ENCODE results near the gene CUTA.
A peak's percentile ranks its signal among the peaks of the same experiment; 100 is the strongest.

CUTA gene

GRCh38 chr6:33418690-33419291 lies 884 bp upstream of the CUTA start:
- DNase-seq (ENCODE audit: insufficient read length), result no peak
- no peak for FAIRE-seq
- no peak for TF ChIP-seq TAF1 (IDR thresholded peaks at IDR 0.05; ENCODE audit: borderline replicate concordance, low read depth, low read length)
- no peak; the same call in 1 of the 2 replicates for TF ChIP-seq POLR2AphosphoS5 (IDR thresholded peaks at IDR 0.05; ENCODE audit: low read depth, low read length)
- TF ChIP-seq POLR2A (IDR thresholded peaks at IDR 0.05; ENCODE audit: low read depth, low read length), result no peak

DNA sequence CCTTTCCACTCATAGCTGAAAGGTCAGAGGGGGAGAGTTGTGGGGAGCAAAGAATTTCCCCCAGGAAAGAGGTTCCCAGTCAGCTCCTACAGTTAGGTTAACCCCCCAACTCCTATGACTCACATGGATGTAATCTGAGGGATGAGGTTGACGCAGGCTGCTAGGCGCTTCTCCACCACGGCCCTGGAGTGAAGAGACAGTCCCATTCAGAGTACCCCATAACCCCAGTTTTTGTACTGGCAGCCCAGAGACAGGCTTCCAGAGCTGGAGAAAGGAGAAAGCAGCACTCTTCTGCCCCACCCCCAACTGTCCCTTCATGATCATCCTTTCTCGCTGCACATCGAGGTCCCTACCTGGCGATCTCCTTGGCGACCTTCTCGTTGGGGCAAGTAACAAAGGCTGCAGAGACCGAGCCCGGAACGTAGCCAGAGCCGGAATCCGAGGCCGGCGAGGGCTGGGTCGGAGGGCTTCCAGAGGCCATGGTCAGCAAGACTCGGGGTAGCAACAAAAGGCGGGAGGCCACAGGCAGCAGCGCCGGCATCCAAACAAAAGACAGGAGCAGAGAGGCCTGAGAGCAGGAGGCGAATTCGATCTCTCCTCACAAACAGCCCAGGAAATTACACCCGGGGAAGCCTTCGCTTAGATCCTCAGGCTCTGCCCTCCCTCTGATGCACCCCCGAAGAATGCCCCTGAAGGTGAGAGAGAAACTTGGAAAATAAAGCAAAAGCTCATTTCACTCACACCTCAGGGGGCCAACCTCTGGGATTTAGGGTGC lies 592 bp downstream of the CUTA start:
- FAIRE-seq (peak; percentile 9), DNase-seq (ENCODE audit: insufficient read length) (no peak)
- TF ChIP-seq TAF1 (IDR thresholded peaks at IDR 0.05; ENCODE audit: borderline replicate concordance, low read depth, low read length) (no peak), POLR2A (IDR thresholded peaks at IDR 0.05; ENCODE audit: low read depth, low read length) (no peak), POLR2AphosphoS5 (IDR thresholded peaks at IDR 0.05; ENCODE audit: low read depth, low read length) (no peak)

- no peak for DNase-seq (ENCODE audit: insufficient read length)
- peak; percentile 91 for FAIRE-seq
- TF ChIP-seq POLR2A (IDR thresholded peaks at IDR 0.05; ENCODE audit: low read depth, low read length) (peak; percentile 56), POLR2AphosphoS5 (IDR thresholded peaks at IDR 0.05; ENCODE audit: low read depth, low read length) (no peak), TAF1 (IDR thresholded peaks at IDR 0.05; ENCODE audit: borderline replicate concordance, low read depth, low read length) (peak; percentile 26; the same call in 1 of the 2 replicates)
These were observed 1.4 kb downstream of the CUTA start for GRCh38 chr6:33416386-33417127.

- TF ChIP-seq POLR2AphosphoS5 (IDR thresholded peaks at IDR 0.05; ENCODE audit: low read depth, low read length) (no peak), POLR2A (IDR thresholded peaks at IDR 0.05; ENCODE audit: low read depth, low read length) (no peak), TAF1 (IDR thresholded peaks at IDR 0.05; ENCODE audit: borderline replicate concordance, low read depth, low read length) (no peak)
- FAIRE-seq (no peak), DNase-seq (ENCODE audit: insufficient read length) (no peak)
These were observed 2.1 kb downstream of the CUTA start for GRCh38 chr6:33415831-33416230.

- TF ChIP-seq POLR2AphosphoS5 (IDR thresholded peaks at IDR 0.05; ENCODE audit: low read depth, low read length), result no peak
- no peak for TF ChIP-seq TAF1 (IDR thresholded peaks at IDR 0.05; ENCODE audit: borderline replicate concordance, low read depth, low read length)
- FAIRE-seq (no peak), DNase-seq (ENCODE audit: insufficient read length) (no peak)
These were observed 3.2 kb downstream of the CUTA start for GRCh38 chr6:33414592-33415271.

GRCh38 chr6:33413241-33414120 lies 4.4 kb downstream of the CUTA start:
- no peak for FAIRE-seq
- no peak; the same call in 1 of the 2 replicates for TF ChIP-seq POLR2A (IDR thresholded peaks at IDR 0.05; ENCODE audit: low read depth, low read length)
- no peak for TF ChIP-seq TAF1 (IDR thresholded peaks at IDR 0.05; ENCODE audit: borderline replicate concordance, low read depth, low read length)
- TF ChIP-seq POLR2AphosphoS5 (IDR thresholded peaks at IDR 0.05; ENCODE audit: low read depth, low read length), result no peak; the same call in 1 of the 2 replicates
- DNase-seq (ENCODE audit: insufficient read length), result no peak

GRCh38 chr6:33412140-33413009 lies 5.5 kb downstream of the CUTA start:
- DNase-seq (ENCODE audit: insufficient read length) (no peak), FAIRE-seq (no peak)
- TF ChIP-seq TAF1 (IDR thresholded peaks at IDR 0.05; ENCODE audit: borderline replicate concordance, low read depth, low read length) (no peak), POLR2A (IDR thresholded peaks at IDR 0.05; ENCODE audit: low read depth, low read length) (no peak), POLR2AphosphoS5 (IDR thresholded peaks at IDR 0.05; ENCODE audit: low read depth, low read length) (no peak)

GRCh38 chr6:33411632-33412005 lies 6.3 kb downstream of the CUTA start:
- DNase-seq (ENCODE audit: insufficient read length) (no peak), FAIRE-seq (no peak)
- no peak for TF ChIP-seq POLR2AphosphoS5 (IDR thresholded peaks at IDR 0.05; ENCODE audit: low read depth, low read length)
- no peak for TF ChIP-seq TAF1 (IDR thresholded peaks at IDR 0.05; ENCODE audit: borderline replicate concordance, low read depth, low read length)
- TF ChIP-seq POLR2A (IDR thresholded peaks at IDR 0.05; ENCODE audit: low read depth, low read length), result no peak

DNA sequence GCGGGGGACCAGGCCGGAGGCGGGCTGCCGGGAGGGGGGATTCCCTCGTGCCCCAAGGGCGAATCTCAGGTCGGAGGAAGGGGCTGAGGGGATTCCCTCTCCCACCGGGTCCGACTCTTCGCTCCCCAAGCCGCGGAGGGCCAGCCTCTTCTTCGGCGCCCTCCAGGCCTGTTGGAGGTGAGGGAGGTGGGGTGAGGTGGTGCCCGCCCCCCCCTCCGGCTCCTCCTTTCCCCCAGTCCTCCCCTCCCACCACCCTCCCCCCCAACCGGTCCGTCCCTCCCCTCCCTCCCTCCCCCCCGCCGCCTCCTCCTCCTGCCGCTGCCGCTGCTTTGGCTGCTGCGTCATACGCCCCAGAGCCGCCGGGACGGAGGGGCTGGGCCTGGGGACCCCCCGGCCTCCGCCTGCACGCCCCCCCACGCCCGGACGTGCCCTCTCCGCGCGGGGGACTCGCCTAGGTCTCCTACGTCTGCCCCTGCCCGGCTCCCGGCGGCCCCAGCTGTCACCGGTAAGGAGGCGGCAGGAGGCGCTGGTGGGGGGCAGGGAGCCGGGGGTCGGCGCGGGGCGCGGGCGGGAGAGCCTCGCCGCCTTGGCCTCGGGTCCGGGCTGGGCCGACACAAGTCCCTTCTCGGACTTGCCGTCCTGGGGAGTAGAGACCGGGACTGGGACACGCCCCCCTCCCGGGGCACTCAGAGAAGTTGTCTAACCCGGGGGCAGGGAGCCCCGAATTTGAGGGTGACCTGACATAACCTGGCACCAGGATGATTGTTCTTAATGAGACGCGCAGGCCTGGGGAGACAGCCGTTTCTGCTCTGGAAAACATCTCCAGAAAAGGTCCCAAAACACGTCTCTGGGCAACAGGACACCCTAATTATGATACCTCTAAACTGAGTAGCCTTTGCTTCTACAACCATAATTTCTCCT lies 6.9 kb downstream of the CUTA start, which contains the start of gene PHF1:
Gene PHF1, plus strand, starts transcription at position 304 of the 921 bp plus-strand sequence. CDS start 1,250 bp downstream, outside the sequence.
- TF ChIP-seq POLR2A (IDR thresholded peaks at IDR 0.05; ENCODE audit: low read depth, low read length) (peak; percentile 46; the same call in 1 of the 2 replicates), POLR2AphosphoS5 (IDR thresholded peaks at IDR 0.05; ENCODE audit: low read depth, low read length) (no peak)
- FAIRE-seq (no peak), DNase-seq (ENCODE audit: insufficient read length) (peak; percentile 80)
